Liver (tissue), 3 donors: ENCODE data around the gene GPANK1.

ENCODE experiments used
- EGR1 ChIP-seq, 2 donors: IDR thresholded peaks; 2 replicates each; pipeline ENCODE4 v1.6.1; 2016 to 2018; ENCODE audit warnings: antibody characterized with exemption in 2 of 2, low read depth in 2 of 2
- FOXA1 ChIP-seq: IDR thresholded peaks from 2 replicates; pipeline ENCODE4 v1.6.1; 2016; ENCODE audit warnings: antibody characterized with exemption
- GABPA ChIP-seq, 2 donors: IDR thresholded peaks in 1 of 2; conservative IDR thresholded peaks in 1 of 2; 2 replicates each; pipeline ENCODE4 v1.6.1; 2016; ENCODE audit warnings: antibody characterized with exemption in 2 of 2, mild to moderate bottlenecking in 1 of 2, moderate library complexity in 1 of 2
- JUND ChIP-seq, 2 donors: IDR thresholded peaks; 2 replicates each; pipeline ENCODE4 v1.6.1; 2016; ENCODE audit warnings: antibody characterized with exemption in 2 of 2
- RAD21 ChIP-seq, 2 donors: IDR thresholded peaks; 2 replicates each; pipeline ENCODE4 v1.6.1; 2016; ENCODE audit warnings: antibody characterized with exemption in 2 of 2, mild to moderate bottlenecking in 2 of 2
- RXRA ChIP-seq, 2 donors: IDR thresholded peaks; 2 replicates each; pipeline ENCODE4 v1.6.1; 2017 to 2018; ENCODE audit warnings: antibody characterized with exemption in 2 of 2, mild to moderate bottlenecking in 1 of 2
- SP1 ChIP-seq: IDR thresholded peaks from 2 replicates; pipeline ENCODE4 v1.6.1; 2018; ENCODE audit warnings: antibody characterized with exemption, mild to moderate bottlenecking
- TAF1 ChIP-seq: conservative IDR thresholded peaks from 2 replicates; pipeline ENCODE4 v1.6.1; 2016; ENCODE audit warnings: antibody characterized with exemption, mild to moderate bottlenecking
- YY1 ChIP-seq: IDR thresholded peaks from 2 replicates; pipeline ENCODE4 v1.6.1; 2016; ENCODE audit warnings: antibody characterized with exemption, mild to moderate bottlenecking
- TF ChIP-seq, protein P1 (sequence below): IDR thresholded peaks from 2 replicates; pipeline ENCODE4 v1.6.1; 2016; ENCODE audit warnings: antibody characterized with exemption
- TF ChIP-seq, protein P2 (sequence below): IDR thresholded peaks from 2 replicates; pipeline ENCODE4 v1.6.1; 2016; ENCODE audit warnings: antibody characterized with exemption
- TF ChIP-seq, protein P3 (sequence below): fragments of 150-350 bp; IDR thresholded peaks from 2 replicates; pipeline ENCODE4 v1.5.1; 2017; ENCODE audit warnings: improper control_type of control experiment, low read depth, low read length; ENCODE audit not compliant: missing input control
- TF ChIP-seq, protein P4 (sequence below): IDR thresholded peaks from 2 replicates; pipeline ENCODE4 v1.6.1; 2016; ENCODE audit warnings: antibody characterized with exemption, mild to moderate bottlenecking
- donor health status: healthy.
- donor health status: healthy.

DNA sequence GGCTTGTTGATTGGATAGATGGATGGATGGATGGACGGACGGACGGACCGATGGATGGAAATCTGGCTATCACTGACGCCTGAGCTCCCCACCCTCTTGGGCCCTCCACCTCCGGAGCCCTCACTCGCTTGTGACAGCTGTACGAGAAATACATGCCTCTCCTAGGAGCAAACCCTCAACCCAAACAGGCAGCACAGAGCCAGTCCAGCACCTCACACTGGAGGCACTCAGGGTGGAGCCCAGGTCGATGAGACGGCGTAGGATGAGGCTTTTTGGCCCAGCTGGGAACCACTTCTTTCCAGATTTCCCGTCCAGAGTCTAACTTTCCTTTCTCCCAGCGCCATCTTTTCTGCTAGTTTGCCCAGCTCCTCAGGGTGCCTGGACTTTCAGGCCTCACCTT lies 18.8 kb upstream of the GPANK1 start:
- TF ChIP-seq, protein P1, sequence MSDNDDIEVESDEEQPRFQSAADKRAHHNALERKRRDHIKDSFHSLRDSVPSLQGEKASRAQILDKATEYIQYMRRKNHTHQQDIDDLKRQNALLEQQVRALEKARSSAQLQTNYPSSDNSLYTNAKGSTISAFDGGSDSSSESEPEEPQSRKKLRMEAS, result no peak
- TF ChIP-seq, protein P2, sequence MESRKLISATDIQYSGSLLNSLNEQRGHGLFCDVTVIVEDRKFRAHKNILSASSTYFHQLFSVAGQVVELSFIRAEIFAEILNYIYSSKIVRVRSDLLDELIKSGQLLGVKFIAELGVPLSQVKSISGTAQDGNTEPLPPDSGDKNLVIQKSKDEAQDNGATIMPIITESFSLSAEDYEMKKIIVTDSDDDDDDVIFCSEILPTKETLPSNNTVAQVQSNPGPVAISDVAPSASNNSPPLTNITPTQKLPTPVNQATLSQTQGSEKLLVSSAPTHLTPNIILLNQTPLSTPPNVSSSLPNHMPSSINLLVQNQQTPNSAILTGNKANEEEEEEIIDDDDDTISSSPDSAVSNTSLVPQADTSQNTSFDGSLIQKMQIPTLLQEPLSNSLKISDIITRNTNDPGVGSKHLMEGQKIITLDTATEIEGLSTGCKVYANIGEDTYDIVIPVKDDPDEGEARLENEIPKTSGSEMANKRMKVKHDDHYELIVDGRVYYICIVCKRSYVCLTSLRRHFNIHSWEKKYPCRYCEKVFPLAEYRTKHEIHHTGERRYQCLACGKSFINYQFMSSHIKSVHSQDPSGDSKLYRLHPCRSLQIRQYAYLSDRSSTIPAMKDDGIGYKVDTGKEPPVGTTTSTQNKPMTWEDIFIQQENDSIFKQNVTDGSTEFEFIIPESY, result no peak
- TF ChIP-seq, protein P3, sequence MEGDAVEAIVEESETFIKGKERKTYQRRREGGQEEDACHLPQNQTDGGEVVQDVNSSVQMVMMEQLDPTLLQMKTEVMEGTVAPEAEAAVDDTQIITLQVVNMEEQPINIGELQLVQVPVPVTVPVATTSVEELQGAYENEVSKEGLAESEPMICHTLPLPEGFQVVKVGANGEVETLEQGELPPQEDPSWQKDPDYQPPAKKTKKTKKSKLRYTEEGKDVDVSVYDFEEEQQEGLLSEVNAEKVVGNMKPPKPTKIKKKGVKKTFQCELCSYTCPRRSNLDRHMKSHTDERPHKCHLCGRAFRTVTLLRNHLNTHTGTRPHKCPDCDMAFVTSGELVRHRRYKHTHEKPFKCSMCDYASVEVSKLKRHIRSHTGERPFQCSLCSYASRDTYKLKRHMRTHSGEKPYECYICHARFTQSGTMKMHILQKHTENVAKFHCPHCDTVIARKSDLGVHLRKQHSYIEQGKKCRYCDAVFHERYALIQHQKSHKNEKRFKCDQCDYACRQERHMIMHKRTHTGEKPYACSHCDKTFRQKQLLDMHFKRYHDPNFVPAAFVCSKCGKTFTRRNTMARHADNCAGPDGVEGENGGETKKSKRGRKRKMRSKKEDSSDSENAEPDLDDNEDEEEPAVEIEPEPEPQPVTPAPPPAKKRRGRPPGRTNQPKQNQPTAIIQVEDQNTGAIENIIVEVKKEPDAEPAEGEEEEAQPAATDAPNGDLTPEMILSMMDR, result no peak
- TF ChIP-seq JUND (IDR thresholded peaks at IDR 0.05), result no peak
- TF ChIP-seq TAF1, result no peak
- TF ChIP-seq RXRA (IDR thresholded peaks at IDR 0.05), result no peak
- TF ChIP-seq, protein P4, sequence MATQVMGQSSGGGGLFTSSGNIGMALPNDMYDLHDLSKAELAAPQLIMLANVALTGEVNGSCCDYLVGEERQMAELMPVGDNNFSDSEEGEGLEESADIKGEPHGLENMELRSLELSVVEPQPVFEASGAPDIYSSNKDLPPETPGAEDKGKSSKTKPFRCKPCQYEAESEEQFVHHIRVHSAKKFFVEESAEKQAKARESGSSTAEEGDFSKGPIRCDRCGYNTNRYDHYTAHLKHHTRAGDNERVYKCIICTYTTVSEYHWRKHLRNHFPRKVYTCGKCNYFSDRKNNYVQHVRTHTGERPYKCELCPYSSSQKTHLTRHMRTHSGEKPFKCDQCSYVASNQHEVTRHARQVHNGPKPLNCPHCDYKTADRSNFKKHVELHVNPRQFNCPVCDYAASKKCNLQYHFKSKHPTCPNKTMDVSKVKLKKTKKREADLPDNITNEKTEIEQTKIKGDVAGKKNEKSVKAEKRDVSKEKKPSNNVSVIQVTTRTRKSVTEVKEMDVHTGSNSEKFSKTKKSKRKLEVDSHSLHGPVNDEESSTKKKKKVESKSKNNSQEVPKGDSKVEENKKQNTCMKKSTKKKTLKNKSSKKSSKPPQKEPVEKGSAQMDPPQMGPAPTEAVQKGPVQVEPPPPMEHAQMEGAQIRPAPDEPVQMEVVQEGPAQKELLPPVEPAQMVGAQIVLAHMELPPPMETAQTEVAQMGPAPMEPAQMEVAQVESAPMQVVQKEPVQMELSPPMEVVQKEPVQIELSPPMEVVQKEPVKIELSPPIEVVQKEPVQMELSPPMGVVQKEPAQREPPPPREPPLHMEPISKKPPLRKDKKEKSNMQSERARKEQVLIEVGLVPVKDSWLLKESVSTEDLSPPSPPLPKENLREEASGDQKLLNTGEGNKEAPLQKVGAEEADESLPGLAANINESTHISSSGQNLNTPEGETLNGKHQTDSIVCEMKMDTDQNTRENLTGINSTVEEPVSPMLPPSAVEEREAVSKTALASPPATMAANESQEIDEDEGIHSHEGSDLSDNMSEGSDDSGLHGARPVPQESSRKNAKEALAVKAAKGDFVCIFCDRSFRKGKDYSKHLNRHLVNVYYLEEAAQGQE, result no peak
- TF ChIP-seq RAD21 (IDR thresholded peaks at IDR 0.05), result no peak
- no peak for TF ChIP-seq FOXA1
- TF ChIP-seq EGR1 (IDR thresholded peaks at IDR 0.05; ENCODE audit: low read depth in 2 of 2), result no peak
- TF ChIP-seq SP1, result no peak
- no peak for TF ChIP-seq YY1
- no peak for TF ChIP-seq GABPA (IDR thresholded peaks at IDR 0.05 in 1 of 2, conservative IDR thresholded peaks at IDR 0.05 in 1 of 2)
